RCC 7860 (cell line): ENCODE results near the gene MCEMP1.

Experiments
- DNase-seq: peaks from one replicate; pipeline ENCODE4 v3.0.0-alpha.2; 2015; ENCODE audit warnings: low spot score
- FAIRE-seq: peaks from 2 replicates; lab custom pipeline; 2012; peaks lifted over from hg19 to GRCh38; lab: Jason Lieb, UNC

MCEMP1 gene

GRCh38 chr19:7720351-7720750 lies 43.5 kb downstream of the MCEMP1 start:
- no peak for FAIRE-seq
- DNase-seq: no peak

- FAIRE-seq: no peak
- no peak for DNase-seq
These were observed 45.4 kb downstream of the MCEMP1 start for GRCh38 chr19:7722231-7722651.

DNA sequence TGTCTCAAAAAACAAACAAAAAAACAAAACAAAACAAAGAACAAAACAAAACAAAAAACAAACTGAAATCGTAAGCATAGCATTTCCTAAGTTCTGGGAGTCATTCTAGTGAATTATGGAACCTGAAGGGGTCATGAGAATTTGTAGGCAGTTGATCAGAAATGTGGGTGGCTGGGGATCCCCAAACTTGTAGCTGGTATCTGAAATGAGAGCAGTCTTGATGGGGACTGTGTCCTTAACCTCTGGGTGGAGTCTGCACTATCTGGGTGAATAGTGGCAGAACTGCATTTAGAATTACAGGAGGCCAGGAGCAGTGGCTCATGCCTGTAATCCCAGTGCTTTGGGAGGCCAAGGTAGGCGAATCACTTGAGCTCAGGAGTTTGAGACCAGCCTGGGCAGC lies 48.9 kb downstream of the MCEMP1 start:
- FAIRE-seq: no peak
- no peak for DNase-seq

DNA sequence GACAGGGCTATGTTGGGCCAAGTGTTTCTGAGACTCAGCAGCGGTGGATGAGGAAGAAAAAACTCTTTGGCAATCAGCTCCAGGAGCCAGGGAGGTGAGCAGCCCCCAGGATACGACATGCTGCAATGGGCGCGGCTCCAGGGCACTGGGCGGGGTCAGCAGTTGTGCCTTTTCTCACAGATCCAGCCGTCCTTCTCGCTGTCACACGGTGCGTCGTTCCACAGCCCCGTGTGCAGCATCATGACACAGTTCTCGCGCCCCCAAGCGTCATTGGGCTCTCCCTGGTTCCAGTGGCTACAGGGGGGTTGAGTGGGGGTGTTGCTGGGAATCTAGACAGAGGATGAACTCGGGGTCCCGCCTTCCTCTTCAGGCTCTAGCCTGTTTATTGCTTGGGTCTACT lies 52.3 kb downstream of the MCEMP1 start:
- DNase-seq (no peak), FAIRE-seq (no peak)
